ENCODE data around the gene UCK1. TPM values are rescaled to one million over a fixed set of nuclear protein-coding genes. Genes with fewer than 3 reads are reported as not detected.

UCK1 gene
- total RNA-seq, 1 donor from 2014 or later: 32.2 TPM

DNA sequence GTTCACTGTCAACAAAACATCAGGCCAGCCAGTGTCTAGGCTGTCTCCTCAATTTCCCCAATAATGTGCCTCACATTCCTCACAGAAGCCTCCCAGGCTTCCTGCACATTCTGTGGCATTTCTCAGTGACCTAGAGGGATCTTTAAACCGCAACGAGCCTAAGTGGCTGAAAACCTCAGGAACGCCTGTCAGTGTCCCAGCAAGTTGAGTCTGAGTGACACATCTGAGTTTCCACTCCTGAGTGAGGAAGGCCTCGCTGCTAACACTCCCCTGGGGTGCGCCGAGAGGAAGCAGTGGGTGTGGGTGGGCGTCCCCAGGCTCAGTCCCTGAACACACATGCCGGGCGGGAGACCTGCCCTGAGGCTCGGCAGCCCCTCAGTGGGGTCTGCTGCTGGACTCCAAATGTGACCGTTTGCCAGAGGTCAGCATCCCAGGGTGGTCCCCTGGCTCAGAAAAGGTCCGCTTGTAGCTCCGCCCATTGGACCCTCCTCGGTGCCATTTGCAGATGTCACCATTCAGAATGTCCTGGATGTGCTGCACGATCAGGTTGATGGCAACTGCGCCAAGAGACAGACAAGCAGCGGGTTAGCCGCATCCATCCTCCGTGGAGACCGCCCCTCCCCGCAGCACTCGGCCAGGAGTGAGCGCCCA, 6.3 kb downstream of the UCK1 start:
- peak overlapping the region; percentile 70 for H3K27ac Mint-ChIP-seq (ENCODE audit: unreplicated experiment)
- H3K36me3 Mint-ChIP-seq (ENCODE audit: unreplicated experiment): peaks cover 26% of the 10 kb centered on the region
- H3K9me3 Mint-ChIP-seq (ENCODE audit: unreplicated experiment): no peaks in the 10 kb centered on the region
- peaks cover 16% of the 10 kb centered on the region for H3K4me1 Mint-ChIP-seq (ENCODE audit: unreplicated experiment)
- DNase-seq (ENCODE audit: extremely low spot score, unreplicated experiment): no peak
- no peaks in the 10 kb centered on the region for H3K27me3 Mint-ChIP-seq (ENCODE audit: unreplicated experiment)
- no peak overlapping the region for H3K4me3 Mint-ChIP-seq (ENCODE audit: unreplicated experiment)
- TF ChIP-seq, protein P1, sequence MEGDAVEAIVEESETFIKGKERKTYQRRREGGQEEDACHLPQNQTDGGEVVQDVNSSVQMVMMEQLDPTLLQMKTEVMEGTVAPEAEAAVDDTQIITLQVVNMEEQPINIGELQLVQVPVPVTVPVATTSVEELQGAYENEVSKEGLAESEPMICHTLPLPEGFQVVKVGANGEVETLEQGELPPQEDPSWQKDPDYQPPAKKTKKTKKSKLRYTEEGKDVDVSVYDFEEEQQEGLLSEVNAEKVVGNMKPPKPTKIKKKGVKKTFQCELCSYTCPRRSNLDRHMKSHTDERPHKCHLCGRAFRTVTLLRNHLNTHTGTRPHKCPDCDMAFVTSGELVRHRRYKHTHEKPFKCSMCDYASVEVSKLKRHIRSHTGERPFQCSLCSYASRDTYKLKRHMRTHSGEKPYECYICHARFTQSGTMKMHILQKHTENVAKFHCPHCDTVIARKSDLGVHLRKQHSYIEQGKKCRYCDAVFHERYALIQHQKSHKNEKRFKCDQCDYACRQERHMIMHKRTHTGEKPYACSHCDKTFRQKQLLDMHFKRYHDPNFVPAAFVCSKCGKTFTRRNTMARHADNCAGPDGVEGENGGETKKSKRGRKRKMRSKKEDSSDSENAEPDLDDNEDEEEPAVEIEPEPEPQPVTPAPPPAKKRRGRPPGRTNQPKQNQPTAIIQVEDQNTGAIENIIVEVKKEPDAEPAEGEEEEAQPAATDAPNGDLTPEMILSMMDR (IDR thresholded peaks at IDR 0.05): no peak

DNA sequence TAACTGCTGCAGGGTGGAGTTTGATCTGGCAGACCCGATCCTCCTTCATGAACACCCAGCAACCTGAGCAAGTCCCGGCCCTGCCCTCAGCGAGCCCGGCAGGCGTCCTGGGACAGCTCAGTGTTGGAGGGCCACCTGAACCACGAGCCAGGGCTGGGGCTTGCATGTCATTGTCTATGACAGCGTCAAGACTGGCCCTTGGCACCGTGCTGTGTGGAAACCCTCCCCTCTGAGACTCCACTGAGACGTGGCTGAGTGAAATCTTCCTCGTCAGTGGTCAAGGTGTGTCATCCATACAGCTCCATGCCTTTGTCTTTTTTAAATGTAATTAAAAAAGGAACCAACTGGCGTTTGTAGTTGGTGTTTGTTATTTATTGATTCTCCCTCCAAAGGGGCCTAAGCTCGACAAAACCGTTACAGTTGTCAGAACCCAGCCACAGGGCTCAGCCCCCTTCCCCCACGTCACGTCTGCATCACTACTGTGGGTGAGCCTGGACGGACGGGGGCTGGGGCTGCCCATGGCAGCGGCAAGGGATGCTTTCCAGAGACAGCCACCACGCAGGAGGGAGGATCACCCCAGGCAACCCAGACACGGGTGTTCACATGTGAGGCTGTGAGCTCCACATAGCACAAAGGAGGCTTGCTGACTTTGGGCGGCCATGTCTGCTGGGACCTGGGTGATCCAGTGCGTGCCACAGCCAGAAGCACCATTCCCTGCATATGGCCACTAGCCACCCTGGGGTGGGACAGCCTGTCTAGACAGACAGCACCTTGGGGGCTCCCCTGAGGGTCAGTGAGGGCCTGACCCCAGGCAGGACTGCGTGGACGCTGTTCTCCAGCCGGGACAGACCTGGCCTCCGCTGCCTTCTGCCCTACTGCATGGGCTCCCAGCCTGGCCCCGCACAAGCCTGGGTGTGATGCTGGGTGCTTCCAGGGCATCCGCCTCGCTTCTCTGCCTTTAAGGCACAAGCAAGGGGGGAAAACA, 7.3 kb downstream of the UCK1 start:
- Mint-ChIP-seq H3K27me3 (ENCODE audit: unreplicated experiment) (no peaks in the 10 kb centered on the region), H3K36me3 (ENCODE audit: unreplicated experiment) (peaks cover 36% of the 10 kb centered on the region), H3K4me1 (ENCODE audit: unreplicated experiment) (peaks cover 13% of the 10 kb centered on the region), H3K27ac (ENCODE audit: unreplicated experiment) (peak overlapping the region; percentile 70), H3K4me3 (ENCODE audit: unreplicated experiment) (no peak overlapping the region), H3K9me3 (ENCODE audit: unreplicated experiment) (no peaks in the 10 kb centered on the region)
- no peak for DNase-seq (ENCODE audit: extremely low spot score, unreplicated experiment)
- TF ChIP-seq, protein P1 (IDR thresholded peaks at IDR 0.05): no peak

DNA sequence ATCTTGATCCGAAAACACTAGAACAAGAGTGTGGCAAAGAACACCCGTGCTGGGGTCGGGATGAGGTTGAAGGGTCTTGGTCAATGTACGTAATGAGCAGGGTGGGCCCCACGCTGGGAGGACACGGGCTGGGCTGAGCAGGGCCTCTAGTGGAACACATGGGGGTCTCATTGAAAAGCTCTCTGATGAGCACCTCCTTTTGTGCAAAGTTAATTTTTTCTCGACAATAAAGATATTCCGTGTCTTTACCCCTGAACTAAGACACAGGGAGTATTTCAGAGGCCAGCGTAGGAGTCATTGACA, 8.0 kb downstream of the UCK1 start:
- no peak overlapping the region for H3K27ac Mint-ChIP-seq (ENCODE audit: unreplicated experiment)
- H3K36me3 Mint-ChIP-seq (ENCODE audit: unreplicated experiment): peaks cover 36% of the 10 kb centered on the region
- H3K4me3 Mint-ChIP-seq (ENCODE audit: unreplicated experiment): no peak overlapping the region
- H3K9me3 Mint-ChIP-seq (ENCODE audit: unreplicated experiment): no peaks in the 10 kb centered on the region
- TF ChIP-seq, protein P1 (IDR thresholded peaks at IDR 0.05): no peak
- H3K4me1 Mint-ChIP-seq (ENCODE audit: unreplicated experiment): peaks cover 8% of the 10 kb centered on the region
- H3K27me3 Mint-ChIP-seq (ENCODE audit: unreplicated experiment): no peaks in the 10 kb centered on the region
- DNase-seq (ENCODE audit: extremely low spot score, unreplicated experiment): no peak

DNA sequence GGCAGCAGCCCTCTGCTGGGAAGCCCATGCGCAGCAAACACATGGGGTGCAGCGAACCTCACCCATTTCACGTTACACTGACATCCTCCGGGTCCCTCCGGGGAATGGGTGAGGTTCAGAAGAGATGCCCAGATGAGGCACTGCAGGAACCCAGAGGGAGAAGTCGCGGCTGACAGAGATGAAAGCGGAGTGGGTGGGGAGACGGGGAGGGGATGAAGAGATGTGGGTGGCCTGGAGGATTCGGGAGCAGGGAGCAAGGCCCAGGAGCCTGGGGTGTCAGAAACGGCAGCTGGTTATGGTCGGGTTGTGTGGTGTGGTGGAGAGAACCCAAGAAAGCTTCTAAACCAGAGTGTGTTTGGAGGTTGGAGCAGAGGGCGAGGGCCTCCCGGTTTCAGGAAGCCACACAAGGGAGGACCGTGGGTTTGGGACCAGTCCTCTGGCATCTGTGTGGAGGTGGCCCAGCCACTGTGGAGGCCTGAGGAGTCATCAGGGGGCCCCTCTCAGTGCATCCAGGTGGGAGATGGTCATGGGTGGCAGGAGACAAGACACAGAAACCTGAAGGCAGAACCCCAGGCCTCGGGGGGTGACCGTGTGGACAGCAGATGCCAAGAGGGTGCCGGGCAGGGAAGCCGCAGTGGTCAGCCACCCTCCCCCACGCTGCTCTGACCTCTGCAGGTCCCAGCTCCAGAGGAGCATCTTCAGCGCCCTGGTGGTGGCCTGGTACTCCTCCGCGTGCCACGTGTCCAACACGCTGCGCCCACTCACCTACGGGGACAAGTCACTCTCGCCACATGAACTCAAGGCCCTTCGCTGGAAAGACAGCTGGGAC, 8.6 kb downstream of the UCK1 start:
- Mint-ChIP-seq H3K9me3 (ENCODE audit: unreplicated experiment) (no peaks in the 10 kb centered on the region), H3K27me3 (ENCODE audit: unreplicated experiment) (no peaks in the 10 kb centered on the region), H3K4me1 (ENCODE audit: unreplicated experiment) (peaks cover 8% of the 10 kb centered on the region), H3K27ac (ENCODE audit: unreplicated experiment) (no peak overlapping the region), H3K36me3 (ENCODE audit: unreplicated experiment) (peaks cover 39% of the 10 kb centered on the region), H3K4me3 (ENCODE audit: unreplicated experiment) (no peak overlapping the region)
- DNase-seq (ENCODE audit: extremely low spot score, unreplicated experiment): no peak
- TF ChIP-seq, protein P1 (IDR thresholded peaks at IDR 0.05): no peak

Measured in osteocyte (in vitro differentiated cells).